Neural cell (in vitro differentiated cells): ENCODE measurements around the gene SLAMF7.

ENCODE experiments used
- EP300 ChIP-seq: fragments of 450-650 bp; conservative IDR thresholded peaks from 2 replicates; pipeline ENCODE4 v1.6.1; 2014; ENCODE audit warnings: antibody characterized with exemption, mild to moderate bottlenecking, moderate library complexity; ENCODE audit not compliant: poor library complexity, severe bottlenecking
- EZH2 ChIP-seq: fragments of 200-600, 300-800 bp; shearing (Covaris generic), sonication (generic); IDR thresholded peaks from 2 replicates; pipeline ENCODE4 v1.6.1; 2014; ENCODE audit warnings: antibody characterized with exemption, low read length, borderline replicate concordance, mild to moderate bottlenecking; ENCODE audit not compliant: insufficient read depth, poor library complexity, severe bottlenecking
- POLR2AphosphoS5 ChIP-seq: IDR thresholded peaks from 2 replicates; pipeline ENCODE4 v1.6.1; 2012
- RAD21 ChIP-seq: fragments of 450-650 bp; conservative IDR thresholded peaks from 2 replicates; pipeline ENCODE4 v1.6.1; 2014; ENCODE audit warnings: antibody characterized with exemption, mild to moderate bottlenecking, moderate library complexity
- TAF1 ChIP-seq: IDR thresholded peaks from 2 replicates; pipeline ENCODE4 v1.6.1; 2012; ENCODE audit warnings: low read depth
- TF ChIP-seq, protein P1 (sequence below): fragments of 450-650 bp; IDR thresholded peaks from 2 replicates; pipeline ENCODE4 v1.5.1; 2014; ENCODE audit warnings: antibody characterized with exemption, mild to moderate bottlenecking, moderate library complexity; ENCODE audit not compliant: poor library complexity, severe bottlenecking
- TF ChIP-seq, protein P2 (sequence below): IDR thresholded peaks from 2 replicates; pipeline ENCODE4 v1.6.1; 2012; ENCODE audit warnings: borderline replicate concordance

DNA sequence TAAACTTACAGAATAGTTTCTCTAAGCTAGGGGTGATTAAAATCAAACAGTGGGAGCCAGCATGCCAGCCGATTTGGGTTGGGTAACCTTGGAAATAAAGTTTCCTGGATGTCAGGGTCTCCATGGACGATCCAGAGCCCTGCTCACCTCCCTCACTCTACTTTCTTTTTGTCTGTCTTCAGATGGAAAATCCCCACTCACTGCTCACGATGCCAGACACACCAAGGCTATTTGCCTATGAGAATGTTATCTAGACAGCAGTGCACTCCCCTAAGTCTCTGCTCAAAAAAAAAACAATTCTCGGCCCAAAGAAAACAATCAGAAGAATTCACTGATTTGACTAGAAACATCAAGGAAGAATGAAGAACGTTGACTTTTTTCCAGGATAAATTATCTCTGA, 13.9 kb downstream of the SLAMF7 start:
- no peak for TF ChIP-seq EZH2
- TF ChIP-seq, protein P1, sequence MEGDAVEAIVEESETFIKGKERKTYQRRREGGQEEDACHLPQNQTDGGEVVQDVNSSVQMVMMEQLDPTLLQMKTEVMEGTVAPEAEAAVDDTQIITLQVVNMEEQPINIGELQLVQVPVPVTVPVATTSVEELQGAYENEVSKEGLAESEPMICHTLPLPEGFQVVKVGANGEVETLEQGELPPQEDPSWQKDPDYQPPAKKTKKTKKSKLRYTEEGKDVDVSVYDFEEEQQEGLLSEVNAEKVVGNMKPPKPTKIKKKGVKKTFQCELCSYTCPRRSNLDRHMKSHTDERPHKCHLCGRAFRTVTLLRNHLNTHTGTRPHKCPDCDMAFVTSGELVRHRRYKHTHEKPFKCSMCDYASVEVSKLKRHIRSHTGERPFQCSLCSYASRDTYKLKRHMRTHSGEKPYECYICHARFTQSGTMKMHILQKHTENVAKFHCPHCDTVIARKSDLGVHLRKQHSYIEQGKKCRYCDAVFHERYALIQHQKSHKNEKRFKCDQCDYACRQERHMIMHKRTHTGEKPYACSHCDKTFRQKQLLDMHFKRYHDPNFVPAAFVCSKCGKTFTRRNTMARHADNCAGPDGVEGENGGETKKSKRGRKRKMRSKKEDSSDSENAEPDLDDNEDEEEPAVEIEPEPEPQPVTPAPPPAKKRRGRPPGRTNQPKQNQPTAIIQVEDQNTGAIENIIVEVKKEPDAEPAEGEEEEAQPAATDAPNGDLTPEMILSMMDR, result no peak
- TF ChIP-seq RAD21, result no peak
- TF ChIP-seq TAF1, result no peak
- TF ChIP-seq POLR2AphosphoS5, result no peak
- TF ChIP-seq, protein P2, sequence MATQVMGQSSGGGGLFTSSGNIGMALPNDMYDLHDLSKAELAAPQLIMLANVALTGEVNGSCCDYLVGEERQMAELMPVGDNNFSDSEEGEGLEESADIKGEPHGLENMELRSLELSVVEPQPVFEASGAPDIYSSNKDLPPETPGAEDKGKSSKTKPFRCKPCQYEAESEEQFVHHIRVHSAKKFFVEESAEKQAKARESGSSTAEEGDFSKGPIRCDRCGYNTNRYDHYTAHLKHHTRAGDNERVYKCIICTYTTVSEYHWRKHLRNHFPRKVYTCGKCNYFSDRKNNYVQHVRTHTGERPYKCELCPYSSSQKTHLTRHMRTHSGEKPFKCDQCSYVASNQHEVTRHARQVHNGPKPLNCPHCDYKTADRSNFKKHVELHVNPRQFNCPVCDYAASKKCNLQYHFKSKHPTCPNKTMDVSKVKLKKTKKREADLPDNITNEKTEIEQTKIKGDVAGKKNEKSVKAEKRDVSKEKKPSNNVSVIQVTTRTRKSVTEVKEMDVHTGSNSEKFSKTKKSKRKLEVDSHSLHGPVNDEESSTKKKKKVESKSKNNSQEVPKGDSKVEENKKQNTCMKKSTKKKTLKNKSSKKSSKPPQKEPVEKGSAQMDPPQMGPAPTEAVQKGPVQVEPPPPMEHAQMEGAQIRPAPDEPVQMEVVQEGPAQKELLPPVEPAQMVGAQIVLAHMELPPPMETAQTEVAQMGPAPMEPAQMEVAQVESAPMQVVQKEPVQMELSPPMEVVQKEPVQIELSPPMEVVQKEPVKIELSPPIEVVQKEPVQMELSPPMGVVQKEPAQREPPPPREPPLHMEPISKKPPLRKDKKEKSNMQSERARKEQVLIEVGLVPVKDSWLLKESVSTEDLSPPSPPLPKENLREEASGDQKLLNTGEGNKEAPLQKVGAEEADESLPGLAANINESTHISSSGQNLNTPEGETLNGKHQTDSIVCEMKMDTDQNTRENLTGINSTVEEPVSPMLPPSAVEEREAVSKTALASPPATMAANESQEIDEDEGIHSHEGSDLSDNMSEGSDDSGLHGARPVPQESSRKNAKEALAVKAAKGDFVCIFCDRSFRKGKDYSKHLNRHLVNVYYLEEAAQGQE, result no peak
- no peak for TF ChIP-seq EP300
